Stimulated activated naive CD4-positive, alpha-beta T cell (primary cell): ENCODE data around the gene TEX28.
A peak's percentile ranks its signal among the peaks of the same experiment; 100 is the strongest.
"Not testable (repeated sequence)": the region's sequence is repeated elsewhere in the genome, so short reads cannot be mapped to it uniquely, and the experiment has no call there.

Experiments
- DNase-seq, 6 experiments: peaks; one replicate each; lab custom pipeline; 2025; lab: John Stamatoyannopoulos, UW

TEX28 gene, protein sequence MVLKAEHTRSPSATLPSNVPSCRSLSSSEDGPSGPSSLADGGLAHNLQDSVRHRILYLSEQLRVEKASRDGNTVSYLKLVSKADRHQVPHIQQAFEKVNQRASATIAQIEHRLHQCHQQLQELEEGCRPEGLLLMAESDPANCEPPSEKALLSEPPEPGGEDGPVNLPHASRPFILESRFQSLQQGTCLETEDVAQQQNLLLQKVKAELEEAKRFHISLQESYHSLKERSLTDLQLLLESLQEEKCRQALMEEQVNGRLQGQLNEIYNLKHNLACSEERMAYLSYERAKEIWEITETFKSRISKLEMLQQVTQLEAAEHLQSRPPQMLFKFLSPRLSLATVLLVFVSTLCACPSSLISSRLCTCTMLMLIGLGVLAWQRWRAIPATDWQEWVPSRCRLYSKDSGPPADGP

DNA sequence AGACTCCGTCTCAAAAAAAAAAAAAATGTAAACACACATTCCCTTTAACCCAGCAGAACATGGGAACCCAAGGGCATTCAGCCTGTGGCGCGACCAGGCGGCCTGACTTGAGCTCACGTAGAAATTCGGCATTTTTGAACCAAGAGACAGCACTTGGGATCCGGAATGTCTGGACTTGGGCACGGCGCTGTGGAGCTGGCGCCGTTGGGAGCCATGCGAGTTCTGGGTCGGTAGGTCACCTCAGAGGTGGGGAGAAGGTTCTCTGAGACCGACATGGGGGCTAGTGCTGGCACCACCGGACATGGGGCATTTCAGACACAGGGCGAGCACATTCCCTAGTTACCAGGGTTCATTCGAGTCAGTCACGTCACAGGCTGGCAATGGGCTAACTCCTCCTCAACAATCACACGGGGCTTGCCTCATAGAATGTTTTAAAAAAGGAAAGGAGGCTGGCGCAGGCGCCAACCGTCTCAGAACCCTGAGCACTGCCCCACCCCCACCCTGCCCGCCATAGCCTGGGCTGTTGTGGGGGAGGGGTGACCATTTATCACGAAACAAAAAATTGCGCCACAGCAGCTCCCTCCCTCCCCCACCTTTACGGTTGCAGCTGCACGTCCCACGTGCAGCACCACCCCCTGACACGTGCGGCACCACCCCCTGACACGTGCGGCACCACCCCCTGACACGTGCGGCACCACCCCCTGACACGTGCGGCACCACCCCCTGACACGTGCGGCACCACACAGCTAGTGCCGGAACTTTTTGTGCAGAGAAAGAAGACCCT lies at the start of gene TEX28:
TSS of gene TEX28 (minus strand) at position 334 of the 784 bp plus-strand sequence. CDS start 3,007 bp downstream, outside the sequence.
- DNase-seq, result no peak

DNA sequence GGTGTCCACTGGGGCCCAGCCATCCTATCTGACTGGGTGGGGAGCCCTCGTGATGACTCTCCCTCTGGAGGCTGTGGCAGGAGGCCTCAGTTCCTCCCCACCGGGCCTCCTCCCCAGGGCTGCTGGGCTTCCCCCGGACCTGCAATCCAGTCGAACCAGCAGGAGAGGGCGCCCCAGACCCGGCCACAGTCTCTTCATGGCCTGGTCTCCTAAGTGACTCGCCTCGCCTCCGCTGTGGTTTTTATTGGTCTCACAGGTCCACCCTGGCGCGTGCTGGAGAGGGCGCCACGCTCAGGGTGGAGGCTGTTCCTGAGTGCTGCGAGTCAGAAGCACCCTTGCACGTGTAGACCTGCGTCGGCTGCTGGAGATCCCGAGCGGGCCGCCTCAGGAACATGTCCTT lies 48.7 kb upstream of the TEX28 start:
- not testable (repeated sequence) for DNase-seq

DNA sequence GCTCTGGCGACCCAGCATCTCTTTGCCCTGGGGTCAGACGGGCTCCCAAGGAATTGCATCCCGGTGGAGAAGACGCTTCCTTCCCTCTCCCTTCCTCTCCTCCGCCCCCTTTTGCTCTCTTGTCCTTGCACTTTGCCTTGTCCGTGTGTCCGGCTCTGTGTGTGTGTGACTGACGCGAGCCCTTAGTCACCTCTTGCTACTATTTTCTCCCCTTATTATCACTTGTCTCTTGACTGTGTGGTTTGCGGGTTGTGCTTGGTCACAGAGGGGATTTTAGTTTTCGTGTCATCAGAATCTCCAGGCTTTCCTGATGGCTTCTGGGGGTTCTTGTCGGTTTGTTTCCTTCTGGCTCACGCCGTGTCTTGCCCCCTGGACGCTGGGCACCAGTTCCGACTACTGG lies 48.1 kb upstream of the TEX28 start:
- DNase-seq, result not testable (repeated sequence)

DNA sequence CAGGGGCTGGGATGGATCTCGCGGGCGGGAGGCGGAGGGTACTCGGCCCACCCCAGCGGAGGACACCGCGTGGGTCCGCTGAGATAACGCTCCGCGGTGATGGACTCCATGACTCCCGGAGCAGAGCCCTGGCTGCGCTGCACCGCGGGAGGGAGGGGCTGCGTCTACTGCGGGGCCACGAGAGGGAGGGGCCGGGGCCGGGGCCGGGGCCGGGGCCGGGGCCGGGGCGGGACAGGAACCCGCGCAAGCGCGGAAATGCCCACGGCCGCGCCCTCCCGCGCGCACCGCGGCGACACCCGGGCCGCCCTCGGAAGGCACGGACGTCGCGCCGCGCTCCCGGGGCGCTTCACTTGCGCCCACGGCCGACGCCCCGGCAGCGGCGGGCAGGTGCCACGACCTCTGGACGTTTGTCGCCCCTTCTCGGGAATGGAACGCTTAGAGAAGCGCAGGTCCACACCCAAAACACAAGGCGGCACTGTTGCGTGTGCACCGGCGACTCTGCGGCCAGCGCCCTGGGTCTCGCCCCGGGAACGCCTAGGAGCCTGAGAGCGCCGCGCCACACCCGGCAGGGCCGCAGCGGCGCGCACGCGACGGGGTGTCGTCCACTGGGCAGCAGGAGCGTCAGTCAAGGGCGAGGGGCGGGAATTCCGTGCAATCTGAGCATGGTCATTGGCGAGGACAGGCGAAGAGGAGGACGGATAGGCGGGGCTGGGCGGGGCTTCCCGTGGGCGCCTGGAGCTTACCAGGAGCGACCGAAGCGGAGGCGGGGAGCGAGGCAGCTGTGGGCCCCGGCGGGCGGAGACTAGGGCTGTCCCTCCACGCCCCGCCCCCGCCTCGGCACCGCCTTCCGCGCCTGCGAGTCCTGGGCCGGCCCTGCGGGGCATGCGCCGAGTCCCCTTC lies 46.7 kb upstream of the TEX28 start:
- DNase-seq, result not testable (repeated sequence)

DNA sequence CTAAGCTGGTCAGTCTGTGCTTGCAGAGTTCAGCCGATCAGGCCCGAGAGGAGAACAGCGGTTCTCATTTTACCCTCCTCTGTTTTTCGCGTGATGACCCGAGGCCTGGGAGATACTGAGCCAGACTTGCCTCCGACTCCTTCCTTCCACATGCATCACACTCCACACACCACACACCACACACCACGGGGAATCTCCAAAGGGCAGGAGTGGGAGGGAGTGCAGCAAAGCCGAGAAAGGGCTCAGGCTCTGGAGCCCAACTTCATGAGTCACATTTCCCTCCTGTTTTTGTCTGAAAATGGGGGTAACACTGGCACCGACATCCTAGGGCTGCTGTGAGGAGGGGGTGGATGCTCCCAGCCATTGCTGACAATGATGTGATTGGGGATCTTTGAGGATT lies 39.6 kb upstream of the TEX28 start:
- DNase-seq, result no peak

DNA sequence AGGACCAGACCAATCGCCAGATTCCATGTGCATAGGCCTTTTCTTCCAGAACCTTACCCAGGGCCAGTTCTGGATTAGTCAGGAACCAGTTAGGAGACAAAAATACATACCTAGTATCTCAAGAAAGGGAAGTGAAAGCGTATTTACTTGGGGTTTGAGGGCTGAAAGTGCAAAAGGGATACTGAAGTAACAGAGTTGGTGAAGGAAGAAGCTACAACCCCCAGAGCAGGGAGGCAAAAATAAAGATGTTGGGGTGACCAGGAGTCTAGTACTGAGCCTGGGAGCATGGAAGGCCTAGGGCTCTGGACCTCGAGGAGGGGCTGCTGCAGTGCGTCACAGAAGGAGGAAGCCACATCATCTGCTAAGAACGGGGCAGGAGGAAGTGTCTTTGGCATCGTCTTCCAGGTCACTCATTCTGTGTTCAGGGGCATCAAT lies 38.9 kb upstream of the TEX28 start:
- DNase-seq, result no peak

DNA sequence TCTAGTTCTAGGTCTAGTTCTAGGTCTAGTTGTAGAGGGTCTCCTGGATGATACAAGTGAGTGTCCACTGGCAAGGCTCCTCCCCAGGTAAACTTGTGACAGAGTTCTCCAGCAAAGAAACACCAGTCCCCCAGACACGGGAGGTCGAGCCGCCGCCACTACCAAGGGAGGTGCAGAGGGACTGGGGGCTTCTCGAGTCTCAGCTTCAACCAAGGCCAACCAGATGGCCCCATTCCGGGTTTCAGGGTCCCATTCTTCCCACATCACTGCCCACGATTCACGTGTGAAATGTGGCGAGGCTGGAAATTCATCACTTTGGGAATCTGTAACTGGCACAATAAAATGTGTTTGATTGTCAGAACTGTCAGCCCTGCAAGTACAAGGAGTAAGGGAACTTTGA lies 38.2 kb upstream of the TEX28 start:
- no peak for DNase-seq

DNA sequence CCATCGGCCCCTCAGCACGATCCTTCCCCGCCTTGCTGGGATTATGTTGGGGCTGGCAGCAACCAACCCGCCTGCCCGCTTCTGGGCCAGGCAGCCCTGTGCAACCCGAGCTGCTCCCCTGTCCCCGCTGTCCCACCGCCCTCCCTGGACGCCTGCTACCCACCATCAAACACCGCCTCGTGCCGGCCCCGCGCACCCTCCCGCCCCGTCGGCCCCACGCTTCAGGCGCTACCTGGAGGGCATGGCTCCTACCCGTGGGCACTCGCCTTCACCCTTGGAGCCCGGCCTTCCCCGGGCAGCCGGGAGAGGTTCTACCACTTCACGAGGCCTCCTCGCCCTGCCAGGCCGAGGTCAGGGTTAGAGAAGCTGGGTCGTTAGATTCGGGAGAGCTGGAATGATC lies 37.6 kb upstream of the TEX28 start:
- no peak for DNase-seq

DNA sequence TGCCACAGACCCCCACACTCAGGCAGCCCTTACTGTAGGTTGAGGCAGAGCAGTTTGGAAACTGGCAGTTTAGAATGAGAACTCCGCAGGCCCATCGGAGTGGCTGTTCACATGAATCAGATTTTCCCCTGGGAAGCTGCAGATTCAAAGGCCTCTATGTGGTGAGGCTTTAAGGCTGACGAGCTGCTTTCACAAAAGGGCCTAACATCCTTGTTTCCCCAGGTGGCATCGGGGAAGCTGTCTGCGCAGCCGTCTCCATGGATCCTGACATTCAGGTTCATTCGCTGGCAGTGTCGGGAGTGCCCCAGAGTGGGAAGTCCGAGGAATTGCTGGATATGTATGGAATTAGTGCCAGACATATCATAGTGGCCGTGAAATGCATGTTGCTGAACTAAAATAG lies 34.4 kb upstream of the TEX28 start:
- no peak for DNase-seq

DNA sequence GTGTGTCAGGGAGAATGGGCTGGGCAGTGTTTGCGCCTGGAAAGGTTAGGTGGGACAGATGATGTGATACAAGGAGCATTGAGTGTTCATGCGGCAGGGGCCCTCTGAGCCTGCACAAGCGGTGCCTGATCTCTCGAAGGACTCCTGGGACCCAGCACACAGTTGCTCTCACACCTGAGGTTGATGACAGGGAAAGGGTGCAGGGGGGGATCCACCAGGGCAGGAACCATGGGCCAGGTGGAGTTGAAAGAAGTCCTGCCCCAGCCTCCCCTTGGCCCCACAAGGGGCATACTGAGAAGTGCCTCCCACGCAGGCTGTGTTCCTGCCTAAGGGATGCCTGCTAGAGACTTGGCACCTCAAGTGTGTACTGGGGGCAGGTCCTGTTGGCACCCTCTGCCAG lies 33.7 kb upstream of the TEX28 start:
- no peak for DNase-seq

DNA sequence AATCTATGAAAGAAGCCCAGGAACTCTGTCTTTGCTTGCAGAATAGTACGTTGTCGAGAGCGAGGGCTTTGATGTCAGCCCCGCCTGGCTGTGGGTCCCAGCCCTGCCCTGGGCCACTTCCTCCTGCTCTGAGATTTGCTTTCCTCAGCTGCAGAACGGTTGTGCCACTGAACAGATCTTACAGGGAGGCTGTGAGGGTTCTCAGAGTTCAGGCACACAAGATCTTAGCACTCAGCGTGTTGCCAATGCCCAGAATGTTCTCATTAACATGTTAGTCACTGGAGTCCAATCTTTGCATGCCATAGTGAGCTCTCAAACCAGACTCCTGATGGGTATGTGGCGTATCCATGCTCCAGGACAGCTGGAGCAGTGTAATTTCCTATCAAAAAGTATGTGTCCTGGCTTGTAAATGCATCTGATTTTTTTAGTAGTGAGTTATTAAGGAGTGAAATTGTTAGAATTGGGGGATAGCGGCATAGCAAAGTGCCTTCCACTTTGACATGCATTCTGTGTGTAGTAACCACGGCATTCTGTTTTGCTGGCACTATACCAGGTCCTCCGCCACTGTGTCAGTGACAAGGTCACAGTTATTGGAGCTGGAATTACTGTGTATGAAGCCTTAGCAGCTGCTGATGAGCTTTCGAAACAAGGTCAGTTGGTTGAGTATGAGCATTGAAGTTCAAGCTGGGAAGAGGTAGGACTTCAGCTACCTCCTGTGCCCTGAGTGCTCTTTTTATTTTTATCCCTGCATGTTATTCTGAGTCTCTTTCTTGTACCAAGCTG lies 32.3 kb upstream of the TEX28 start:
- peak in 5 of 6 experiments; percentile 26 to 71 (median 50) for DNase-seq

DNA sequence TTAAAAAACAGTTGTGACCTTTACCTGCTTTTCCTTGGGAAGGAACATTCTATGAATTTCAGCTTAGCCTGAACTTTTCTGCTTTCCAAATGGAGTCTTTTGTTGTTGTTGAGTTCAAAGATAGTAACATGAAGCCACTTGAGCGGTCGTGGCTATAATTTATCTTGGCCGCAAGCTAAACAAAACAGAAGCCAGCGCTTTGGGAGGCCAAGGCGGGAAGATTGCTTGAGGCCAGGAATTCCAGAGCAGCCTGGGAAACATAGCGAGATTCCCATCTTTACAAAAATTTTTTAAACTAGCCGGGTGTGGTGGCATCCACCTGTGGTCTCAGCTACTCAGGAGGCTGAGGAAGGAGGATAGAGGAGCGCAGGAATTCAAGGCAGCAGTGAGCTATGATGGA lies 30.6 kb upstream of the TEX28 start:
- no peak for DNase-seq

DNA sequence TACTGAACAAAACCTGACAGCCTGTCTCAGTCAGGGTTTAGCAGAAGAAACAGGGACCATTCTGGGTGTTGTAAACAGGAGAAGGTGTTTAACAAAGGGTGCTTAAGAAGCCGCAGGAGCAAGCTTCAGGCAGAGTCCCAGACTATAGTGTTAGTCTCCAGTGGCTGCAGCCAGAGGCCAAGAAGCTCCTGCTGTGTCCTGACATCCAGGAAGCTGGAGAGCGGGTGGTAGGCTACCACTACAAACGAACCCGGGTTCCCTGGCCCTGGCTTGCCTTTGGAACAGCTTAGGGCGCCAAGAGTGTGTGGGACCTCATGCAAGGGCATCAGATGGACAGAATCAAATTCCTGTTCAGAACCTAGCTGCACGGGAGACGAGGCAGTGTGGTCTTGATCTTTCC lies 28.6 kb upstream of the TEX28 start:
- DNase-seq, result no peak

DNA sequence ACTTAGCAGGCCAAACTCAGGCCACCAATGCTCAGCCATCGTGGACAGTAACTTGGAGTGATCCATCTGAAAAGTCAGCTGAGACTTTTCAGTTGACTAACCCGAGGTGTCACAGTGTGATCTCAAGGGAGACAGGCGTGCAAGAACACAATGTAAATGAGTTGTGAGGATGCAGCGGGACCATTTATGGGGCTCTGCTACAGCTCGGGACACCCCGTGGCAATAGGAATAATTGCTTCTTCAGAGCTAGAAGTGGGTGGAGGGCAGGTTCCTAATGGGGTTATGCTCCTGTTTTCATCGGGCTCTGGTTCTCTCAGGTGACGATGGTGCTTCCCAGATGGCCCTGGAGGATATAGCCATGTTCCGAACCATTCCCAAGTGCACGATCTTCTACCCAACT lies 28.0 kb upstream of the TEX28 start:
- no peak for DNase-seq

DNA sequence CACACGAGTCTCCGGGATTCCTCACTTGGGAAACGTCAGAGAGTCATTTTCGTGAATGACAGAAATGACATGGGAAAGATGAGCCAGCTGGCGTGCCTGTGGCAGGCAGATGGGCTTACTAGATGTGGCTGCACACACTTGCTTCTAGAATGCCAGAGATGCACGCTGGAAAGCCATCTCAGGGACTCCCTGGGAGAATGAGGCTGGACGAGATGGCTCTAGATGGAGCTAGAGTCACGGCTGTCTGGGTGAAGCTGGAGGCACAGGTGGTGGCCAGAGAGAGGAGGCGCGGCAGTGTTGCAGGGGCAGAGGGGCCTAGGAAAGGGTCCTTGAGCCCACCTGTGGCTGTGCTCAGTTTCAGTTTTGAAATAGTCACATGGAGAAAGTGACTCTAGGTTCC lies 26.7 kb upstream of the TEX28 start:
- no peak for DNase-seq

DNA sequence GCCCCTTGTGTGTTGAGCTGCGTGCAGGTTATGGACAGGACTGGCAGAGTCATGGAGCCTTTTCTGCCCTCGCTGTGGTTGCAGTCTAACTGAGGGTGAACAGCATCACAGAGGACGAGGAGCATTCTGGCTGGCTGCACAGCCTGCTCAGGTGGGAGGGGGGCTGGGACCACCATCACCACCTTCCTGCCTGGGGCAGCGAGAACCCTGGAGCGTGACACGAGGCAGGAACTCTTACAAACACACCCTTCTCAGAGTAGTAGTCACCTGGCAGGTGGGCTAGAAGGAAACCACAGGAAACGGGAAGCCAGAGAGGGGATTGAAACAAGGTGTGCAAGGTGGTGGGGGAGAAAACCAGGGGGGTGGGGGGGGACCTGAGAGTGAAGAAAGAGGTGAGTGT lies 26.2 kb upstream of the TEX28 start:
- DNase-seq, result no peak

DNA sequence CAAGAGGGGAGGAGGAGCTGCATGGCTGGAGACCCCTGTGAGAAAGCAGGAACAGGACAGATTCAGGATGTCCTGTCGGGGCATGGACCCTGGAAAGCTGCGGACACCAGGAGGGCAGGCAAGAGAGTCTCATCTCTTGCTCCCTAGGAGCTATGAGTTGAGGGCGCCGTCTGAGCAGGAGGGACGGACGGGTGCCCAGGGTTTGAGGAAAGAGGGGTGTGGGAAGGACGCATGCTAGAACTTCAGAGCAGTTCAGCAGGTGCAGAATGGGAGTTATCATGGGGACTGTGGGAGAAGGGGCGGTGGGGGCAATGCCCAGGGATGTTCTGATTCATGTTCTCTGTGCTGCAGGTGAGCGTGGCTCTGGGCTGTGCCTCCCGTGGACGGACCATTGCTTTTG lies 25.5 kb upstream of the TEX28 start:
- no peak for DNase-seq

DNA sequence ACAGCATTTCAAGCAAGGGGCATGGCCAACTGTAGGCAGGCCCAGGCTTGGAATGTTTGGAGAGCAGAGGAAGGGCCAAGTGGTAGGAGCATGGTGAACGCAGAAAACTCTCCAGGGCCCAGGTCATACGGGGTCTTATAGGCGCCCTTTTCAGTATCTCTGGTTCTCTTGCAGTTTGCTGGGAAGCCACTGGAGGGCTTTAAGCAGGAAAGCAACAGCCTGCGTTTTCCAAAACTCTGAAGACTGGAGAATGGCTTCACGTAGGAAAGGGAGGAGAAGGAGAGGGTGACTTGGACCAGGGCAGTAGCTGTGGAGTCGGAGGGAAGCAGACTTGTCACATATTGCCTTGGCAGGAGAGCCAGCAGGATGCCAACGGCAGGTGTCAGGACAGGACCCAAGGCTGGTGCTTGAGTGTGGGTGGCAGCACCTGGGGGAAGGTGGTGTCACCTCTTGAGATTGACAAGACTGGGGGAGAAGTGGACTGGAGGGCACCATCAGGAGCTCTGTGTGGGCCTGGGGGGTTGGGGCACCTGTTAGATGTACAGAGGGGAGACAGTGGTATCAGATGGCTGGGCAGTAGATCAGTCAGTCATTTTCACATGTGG lies 22.6 kb upstream of the TEX28 start:
- DNase-seq, result peak in 2 of 6 experiments; percentile 5 to 18

DNA sequence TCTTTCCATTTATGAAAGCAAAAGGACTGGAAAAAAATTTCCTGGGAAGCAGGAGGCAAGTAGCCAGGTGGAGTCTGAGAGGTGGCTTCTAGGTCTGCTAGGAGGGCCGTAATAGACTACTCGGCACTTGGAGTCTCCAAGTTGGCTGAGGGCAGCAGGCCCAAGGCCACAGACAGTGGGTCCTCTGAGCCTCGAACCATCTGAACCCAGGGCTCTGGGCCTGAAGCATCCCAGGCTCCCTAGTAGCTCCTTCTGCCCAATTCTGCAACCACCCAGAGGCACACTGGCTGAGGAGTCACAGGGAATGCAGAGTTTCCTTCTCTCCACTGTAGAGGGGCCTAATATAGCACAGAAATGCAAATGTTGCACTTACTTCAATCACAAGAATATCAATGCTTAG lies 20.5 kb upstream of the TEX28 start:
- DNase-seq, result no peak

DNA sequence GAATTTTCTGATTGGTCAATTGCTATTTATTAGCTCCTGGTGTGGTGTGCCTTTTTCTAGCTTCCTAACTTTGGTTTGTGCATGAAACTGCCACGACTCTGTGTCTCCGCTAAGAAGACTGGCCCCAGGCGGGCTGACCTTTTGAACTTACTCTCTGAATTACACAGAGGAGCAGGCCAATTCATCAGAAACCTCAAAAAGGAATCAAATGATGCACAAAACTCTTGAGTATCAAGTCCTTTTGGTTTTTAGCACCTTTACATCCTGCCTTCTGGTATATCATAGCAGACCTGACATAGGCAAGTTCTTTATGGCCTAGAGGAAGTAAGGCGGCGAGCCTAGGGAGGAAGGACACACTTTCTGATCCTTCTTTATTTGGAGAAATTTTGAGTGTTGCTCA lies 18.2 kb upstream of the TEX28 start:
- peak in 2 of 6 experiments; percentile 5 to 12 for DNase-seq

DNA sequence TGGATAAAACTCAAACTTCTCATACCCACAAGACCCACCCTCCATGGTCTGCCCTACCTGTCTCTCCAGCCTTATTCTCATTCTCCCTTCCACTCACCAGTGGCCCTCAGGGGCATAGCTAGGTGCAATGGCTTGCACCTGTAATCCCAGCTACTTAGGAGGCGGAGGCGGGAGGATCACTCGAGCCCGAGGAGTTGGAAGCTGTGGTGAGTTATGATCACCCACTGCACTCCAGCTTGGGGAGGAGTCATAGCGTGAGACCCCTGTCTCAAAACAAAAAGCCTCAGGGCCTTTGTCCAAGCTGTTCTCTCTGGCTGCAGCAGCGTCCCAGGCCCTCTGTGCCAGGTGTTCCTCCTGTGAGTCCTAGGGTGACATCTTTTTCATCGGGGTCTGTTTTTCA lies 17.2 kb upstream of the TEX28 start:
- no peak for DNase-seq
